HepG2 (cell line): Measurements from ENCODE around the gene CFH. TPM values are rescaled to one million over a fixed set of nuclear protein-coding genes. Genes with fewer than 3 reads are reported as not detected.
"Not testable (repeated sequence)": the region's sequence is repeated elsewhere in the genome, so short reads cannot be mapped to it uniquely, and the experiment has no call there.

Experiments
- ATAC-seq: fragments of 200-7000 bp; cut with Tn5 transposase; 3 replicates; pipeline ENCODE4 v1.9.1; 2020; ENCODE audit warnings: mild to moderate bottlenecking, moderate library complexity
- BruUV-seq: library from RNA; stranded (reverse); fragments of 400-500 nt; replicated peaks from 2 replicates; lab custom pipeline; 2021; lab: Mats Ljungman, UMichigan
- CTCF ChIA-PET: fragments of 300-600 bp; formaldehyde crosslinking; extraction: SDS; loops from one replicate; lab custom pipeline; 2021; ENCODE audit warnings: low total read pairs, inconsistent platforms, low intra/inter-chr PET ratio; lab: Yijun Ruan, JAX
- POLR2A ChIA-PET: fragments of 350-600 bp; sonication (Branson Sonifier 250); formaldehyde crosslinking; loops from one replicate; lab custom pipeline; 2020; ENCODE audit warnings: antibody characterized with exemption, inconsistent platforms; lab: Yijun Ruan, JAX
- DNase-seq: peaks from one replicate; pipeline ENCODE4 v3.0.0-alpha.2; 2015; ENCODE audit warnings: low spot score
- FAIRE-seq: peaks from 3 replicates; lab custom pipeline; 2011; peaks lifted over from hg19 to GRCh38; lab: Jason Lieb, UNC
- H2AFZ ChIP-seq: one replicate; pipeline ENCODE4 v1.6.1; 2011; ENCODE audit warnings: low read length, inconsistent platforms
- H3K27ac ChIP-seq: fragments of 300-600 bp; 3 replicates; pipeline ENCODE4 v1.8.0; 2011; ENCODE audit warnings: mixed run types, mild to moderate bottlenecking, mixed read lengths, low read length, inconsistent platforms; ENCODE audit not compliant: insufficient read depth; ENCODE audit errors: extremely low read length
- H3K27me3 ChIP-seq, 2 experiments: fragments of 200-600 bp in 1 of 2; 2 replicates in 1 of 2; 3 replicates in 1 of 2; pipeline versions ENCODE4 v1.6.0 to v1.8.0; 2011; ENCODE audit warnings: low read length in 2 of 2, mild to moderate bottlenecking in 2 of 2, moderate library complexity in 2 of 2, inconsistent platforms in 1 of 2; ENCODE audit not compliant: insufficient read depth in 2 of 2, control insufficient read depth in 1 of 2
- H3K36me3 ChIP-seq, 2 experiments: fragments of 200-600 bp in 1 of 2; replicated peaks in 1 of 2; 2 replicates in 1 of 2; 3 replicates in 1 of 2; pipeline versions ENCODE4 v1.5.1 to v1.8.0; 2011; ENCODE audit warnings: low read length in 2 of 2, inconsistent platforms in 1 of 2; ENCODE audit not compliant: insufficient read depth in 2 of 2, control insufficient read depth in 1 of 2
- H3K4me1 ChIP-seq: 2 replicates; pipeline ENCODE4 v1.5.1; 2012; ENCODE audit warnings: low read length, inconsistent platforms; ENCODE audit not compliant: insufficient read depth
- H3K4me2 ChIP-seq: 2 replicates; pipeline ENCODE4 v1.6.0; 2011; ENCODE audit warnings: low read depth, low read length, inconsistent platforms
- H3K4me3 ChIP-seq, 3 experiments: fragments of 200-600 bp in 1 of 3; sonication (generic), shearing (Covaris generic) in 1 of 3; replicated peaks in 1 of 3; 2 replicates each; pipeline ENCODE4 v1.5.1; 2011 to 2016; ENCODE audit warnings: low read length in 3 of 3, inconsistent platforms in 2 of 3, low read depth in 2 of 3, mild to moderate bottlenecking in 2 of 3, control low read depth in 1 of 3, mixed read lengths in 1 of 3; ENCODE audit not compliant: insufficient read depth in 1 of 3
- H3K79me2 ChIP-seq: one replicate; pipeline ENCODE4 v1.6.1; 2011; ENCODE audit warnings: low read length, inconsistent platforms; ENCODE audit not compliant: insufficient read depth
- H3K9ac ChIP-seq: 2 replicates; pipeline ENCODE4 v1.6.0; 2011; ENCODE audit warnings: mild to moderate bottlenecking, low read depth, low read length, inconsistent platforms; ENCODE audit not compliant: insufficient read depth
- H3K9me3 ChIP-seq: 2 replicates; pipeline ENCODE4 v1.5.1; 2012; ENCODE audit warnings: mild to moderate bottlenecking, low read length
- H4K20me1 ChIP-seq: 2 replicates; pipeline ENCODE4 v1.6.0; 2011; ENCODE audit warnings: inconsistent platforms, mild to moderate bottlenecking, low read length, moderate library complexity; ENCODE audit not compliant: insufficient read depth
- HDAC1 ChIP-seq: sonication (generic); formaldehyde crosslinking; IDR thresholded peaks from 2 replicates; pipeline ENCODE4 v1.5.1; 2020; ENCODE audit warnings: mild to moderate bottlenecking, missing genetic modification reagents
- NR2C2 ChIP-seq: sonication (generic); formaldehyde crosslinking; IDR thresholded peaks from 2 replicates; pipeline ENCODE4 v1.4.0; 2020; ENCODE audit warnings: missing genetic modification reagents, mild to moderate bottlenecking, moderate library complexity, borderline replicate concordance
- TBL1XR1 ChIP-seq: fragments of 150-350 bp; IDR thresholded peaks from 2 replicates; pipeline ENCODE4 v1.6.1; 2014; ENCODE audit warnings: borderline replicate concordance, low read length; ENCODE audit not compliant: partially characterized antibody
- ZNF580 ChIP-seq: IDR thresholded peaks from 2 replicates; pipeline ENCODE4 v1.6.1; 2016; ENCODE audit warnings: low read depth, borderline replicate concordance
- WGBS: methylation state at CpG from one replicate; pipeline ENCODE4 v1.1.6; 2017; ENCODE audit warnings: low lambda C conversion rate; 5-methylcytosine and 5-hydroxymethylcytosine counted together
- in situ Hi-C: cut with HindIII; loops from 2 replicates; pipeline ENCODE4 v1.10.0; 2017; ENCODE audit warnings: low pct_unique_long_range_greater_than_20kb; ENCODE audit not compliant: extremely low pct_ligation_motif_present
- intact Hi-C: fragments of 100-400 bp; cut with micrococcal nuclease; formaldehyde crosslinking; loops from one replicate; pipeline ENCODE4 v1.10.0; 2022; ENCODE audit not compliant: unreplicated experiment
- polyA plus RNA-seq, 8 experiments: library from polyadenylated mRNA; depleted of rRNA in 3 of 8; stranded (reverse) in 7 of 8; unstranded in 1 of 8; fragments of >200 nt; fragmentation: Illumina TruSeq in 4 of 8; extraction: Trizol in 4 of 8; gene quantifications; 2 replicates each; pipeline versions ENCODE4 v1.2.1 to v1.2.3, GENCODE V29; 2011 to 2016; ENCODE audit warnings: low read depth in 4 of 8, missing spikeins in 1 of 8, mixed read lengths in 1 of 8; ENCODE audit not compliant: insufficient read depth in 1 of 8
- total RNA-seq, 5 experiments: library from RNA; depleted of rRNA; stranded (reverse); fragments of >200 nt; fragmentation: Illumina TruSeq; extraction: Trizol; gene quantifications; 2 replicates each; pipeline ENCODE4 v1.2.3, GENCODE V29; 2016; ENCODE audit warnings: low read depth in 1 of 5

The CFH gene
- total and polyA plus RNA-seq, 2 of the 13 experiments (the other 11 are each of a cell fraction or from before 2014, with no cell fraction given), result not detected

GRCh38 chr1:196638466-196638865 is 13.4 kb upstream of the CFH start:
- TF ChIP-seq ZNF580 (no peak), HDAC1 (CRISPR knock-in tag) (no peak), TBL1XR1 (no peak), NR2C2 (no peak)
- Histone ChIP-seq H3K9ac (no peak overlapping the region), H3K27ac (no peak overlapping the region), H3K79me2 (no peaks in the 10 kb centered on the region), H4K20me1 (no peaks in the 10 kb centered on the region), H3K36me3 (no peaks in the 10 kb centered on the region), H3K4me3 (no peak overlapping the region), H3K4me1 (no peaks in the 10 kb centered on the region), H3K4me2 (no peak overlapping the region), H3K27me3 (no peaks in the 10 kb centered on the region; a peak in 1 of 5 replicates), H2AFZ (no peak overlapping the region), H3K9me3 (no peaks in the 10 kb centered on the region)
- BruUV-seq, result no TSS peak
- in situ Hi-C loops, result no loop called here
- DNase-seq (no peak), ATAC-seq (no peak), FAIRE-seq (no peak)
- intact Hi-C loops, result no loop called here
- 48% methylated on average over 2 of the region's 2 CpGs for WGBS
- ChIA-PET POLR2A (no interaction called here), CTCF (no interaction called here)

- H2AFZ ChIP-seq, H3K4me1 ChIP-seq, H3K36me3 ChIP-seq, H4K20me1 ChIP-seq, H3K9ac ChIP-seq, H3K27ac ChIP-seq, in situ Hi-C loops, intact Hi-C loops, H3K27me3 ChIP-seq, FAIRE-seq, H3K79me2 ChIP-seq, DNase-seq, CTCF ChIA-PET, POLR2A ChIA-PET, BruUV-seq, H3K4me2 ChIP-seq, ATAC-seq, H3K9me3 ChIP-seq, H3K4me3 ChIP-seq: not testable (repeated sequence)
- 35% methylated on average over 5 of the region's 5 CpGs for WGBS
These were observed 12.6 kb upstream of the CFH start for GRCh38 chr1:196639291-196639690.
